ENCODE measurements around the gene SDF4.

SDF4 gene

GRCh38 chr1:1273512-1274298 is 41.9 kb upstream of the SDF4 start, which contains the start of gene UBE2J2 (continued):
- TF ChIP-seq ZNF654 (tag by site-specific recombination; IDR thresholded peaks at IDR 0.05; ENCODE audit: low read depth), result no peak
- TF ChIP-seq ZBTB20 (tag by site-specific recombination; IDR thresholded peaks at IDR 0.05), result peak; percentile 90
- TF ChIP-seq ZNF404 (tag by site-specific recombination; IDR thresholded peaks at IDR 0.05), result no peak
- no peak for TF ChIP-seq ZNF366 (tag by site-specific recombination; conservative IDR thresholded peaks at IDR 0.05)
- no peak for TF ChIP-seq KLF16 (tag by site-specific recombination; IDR thresholded peaks at IDR 0.05)
- no peak for TF ChIP-seq KLF7 (tag by site-specific recombination; IDR thresholded peaks at IDR 0.05; ENCODE audit: borderline replicate concordance)
- TF ChIP-seq ZNF16 (tag by site-specific recombination; IDR thresholded peaks at IDR 0.05; ENCODE audit: low read depth), result no peak
- TF ChIP-seq ZXDB (tag by site-specific recombination; IDR thresholded peaks at IDR 0.05), result peak; percentile 76
- TF ChIP-seq ZNF2 (tag by site-specific recombination; IDR thresholded peaks at IDR 0.05), result no peak
- no peak for TF ChIP-seq ZNF549 (tag by site-specific recombination; IDR thresholded peaks at IDR 0.05)
- no peak for TF ChIP-seq MZF1 (tag by site-specific recombination; IDR thresholded peaks at IDR 0.05; ENCODE audit: borderline replicate concordance)
- TF ChIP-seq, protein P1, sequence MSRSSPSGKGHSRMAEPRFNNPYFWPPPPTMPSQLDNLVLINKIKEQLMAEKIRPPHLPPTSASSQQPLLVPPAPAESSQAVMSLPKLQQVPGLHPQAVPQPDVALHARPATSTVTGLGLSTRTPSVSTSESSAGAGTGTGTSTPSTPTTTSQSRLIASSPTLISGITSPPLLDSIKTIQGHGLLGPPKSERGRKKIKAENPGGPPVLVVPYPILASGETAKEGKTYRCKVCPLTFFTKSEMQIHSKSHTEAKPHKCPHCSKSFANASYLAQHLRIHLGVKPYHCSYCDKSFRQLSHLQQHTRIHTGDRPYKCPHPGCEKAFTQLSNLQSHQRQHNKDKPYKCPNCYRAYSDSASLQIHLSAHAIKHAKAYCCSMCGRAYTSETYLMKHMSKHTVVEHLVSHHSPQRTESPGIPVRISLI (tag by site-specific recombination; IDR thresholded peaks at IDR 0.05), result no peak
- TF ChIP-seq ZNF174 (tag by site-specific recombination; IDR thresholded peaks at IDR 0.05), result no peak
- TF ChIP-seq ZNF544 (tag by site-specific recombination; IDR thresholded peaks at IDR 0.05), result no peak
- TF ChIP-seq ZNF175 (tag by site-specific recombination; IDR thresholded peaks at IDR 0.05), result no peak
- peak; percentile 69; the same call in 1 of the 2 replicates for TF ChIP-seq ZEB2 (tag by site-specific recombination; IDR thresholded peaks at IDR 0.05)
- TF ChIP-seq, protein P2, sequence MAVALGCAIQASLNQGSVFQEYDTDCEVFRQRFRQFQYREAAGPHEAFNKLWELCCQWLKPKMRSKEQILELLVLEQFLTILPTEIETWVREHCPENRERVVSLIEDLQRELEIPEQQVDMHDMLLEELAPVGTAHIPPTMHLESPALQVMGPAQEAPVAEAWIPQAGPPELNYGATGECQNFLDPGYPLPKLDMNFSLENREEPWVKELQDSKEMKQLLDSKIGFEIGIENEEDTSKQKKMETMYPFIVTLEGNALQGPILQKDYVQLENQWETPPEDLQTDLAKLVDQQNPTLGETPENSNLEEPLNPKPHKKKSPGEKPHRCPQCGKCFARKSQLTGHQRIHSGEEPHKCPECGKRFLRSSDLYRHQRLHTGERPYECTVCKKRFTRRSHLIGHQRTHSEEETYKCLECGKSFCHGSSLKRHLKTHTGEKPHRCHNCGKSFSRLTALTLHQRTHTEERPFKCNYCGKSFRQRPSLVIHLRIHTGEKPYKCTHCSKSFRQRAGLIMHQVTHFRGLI (tag by site-specific recombination; IDR thresholded peaks at IDR 0.05), result peak; percentile 81
- TF ChIP-seq TCF7L2 (IDR thresholded peaks at IDR 0.05; ENCODE audit: borderline replicate concordance, low read depth, low read length), result no peak
- no peak for TF ChIP-seq ZNF23 (tag by site-specific recombination; IDR thresholded peaks at IDR 0.05; ENCODE audit: borderline replicate concordance)
- 0 out of 2 replicates have a peak, but pooled peaks have one; percentile 54 for TF ChIP-seq ZNF610 (tag by site-specific recombination; IDR thresholded peaks at IDR 0.05; ENCODE audit: borderline replicate concordance)
- no peak for TF ChIP-seq ZNF777 (tag by site-specific recombination; IDR thresholded peaks at IDR 0.05; ENCODE audit: borderline replicate concordance)
- TF ChIP-seq, protein P3, sequence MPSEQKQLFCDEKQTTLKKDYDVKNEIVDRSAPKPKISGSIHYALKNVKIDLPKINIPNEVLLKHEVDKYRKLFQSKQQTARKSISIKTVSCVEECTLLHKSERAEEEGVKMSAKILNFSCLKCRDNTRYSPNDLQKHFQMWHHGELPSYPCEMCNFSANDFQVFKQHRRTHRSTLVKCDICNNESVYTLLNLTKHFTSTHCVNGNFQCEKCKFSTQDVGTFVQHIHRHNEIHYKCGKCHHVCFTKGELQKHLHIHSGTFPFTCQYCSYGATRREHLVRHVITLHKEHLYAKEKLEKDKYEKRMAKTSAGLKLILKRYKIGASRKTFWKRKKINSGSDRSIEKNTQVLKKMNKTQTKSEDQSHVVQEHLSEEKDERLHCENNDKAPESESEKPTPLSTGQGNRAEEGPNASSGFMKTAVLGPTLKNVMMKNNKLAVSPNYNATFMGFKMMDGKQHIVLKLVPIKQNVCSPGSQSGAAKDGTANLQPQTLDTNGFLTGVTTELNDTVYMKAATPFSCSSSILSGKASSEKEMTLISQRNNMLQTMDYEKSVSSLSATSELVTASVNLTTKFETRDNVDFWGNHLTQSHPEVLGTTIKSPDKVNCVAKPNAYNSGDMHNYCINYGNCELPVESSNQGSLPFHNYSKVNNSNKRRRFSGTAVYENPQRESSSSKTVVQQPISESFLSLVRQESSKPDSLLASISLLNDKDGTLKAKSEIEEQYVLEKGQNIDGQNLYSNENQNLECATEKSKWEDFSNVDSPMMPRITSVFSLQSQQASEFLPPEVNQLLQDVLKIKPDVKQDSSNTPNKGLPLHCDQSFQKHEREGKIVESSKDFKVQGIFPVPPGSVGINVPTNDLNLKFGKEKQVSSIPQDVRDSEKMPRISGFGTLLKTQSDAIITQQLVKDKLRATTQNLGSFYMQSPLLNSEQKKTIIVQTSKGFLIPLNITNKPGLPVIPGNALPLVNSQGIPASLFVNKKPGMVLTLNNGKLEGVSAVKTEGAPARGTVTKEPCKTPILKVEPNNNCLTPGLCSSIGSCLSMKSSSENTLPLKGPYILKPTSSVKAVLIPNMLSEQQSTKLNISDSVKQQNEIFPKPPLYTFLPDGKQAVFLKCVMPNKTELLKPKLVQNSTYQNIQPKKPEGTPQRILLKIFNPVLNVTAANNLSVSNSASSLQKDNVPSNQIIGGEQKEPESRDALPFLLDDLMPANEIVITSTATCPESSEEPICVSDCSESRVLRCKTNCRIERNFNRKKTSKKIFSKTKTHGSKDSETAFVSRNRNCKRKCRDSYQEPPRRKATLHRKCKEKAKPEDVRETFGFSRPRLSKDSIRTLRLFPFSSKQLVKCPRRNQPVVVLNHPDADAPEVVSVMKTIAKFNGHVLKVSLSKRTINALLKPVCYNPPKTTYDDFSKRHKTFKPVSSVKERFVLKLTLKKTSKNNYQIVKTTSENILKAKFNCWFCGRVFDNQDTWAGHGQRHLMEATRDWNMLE (tag by site-specific recombination; conservative IDR thresholded peaks at IDR 0.05; ENCODE audit: low read depth), result peak; percentile 71; the same call in 1 of the 2 replicates
- TF ChIP-seq, protein P4, sequence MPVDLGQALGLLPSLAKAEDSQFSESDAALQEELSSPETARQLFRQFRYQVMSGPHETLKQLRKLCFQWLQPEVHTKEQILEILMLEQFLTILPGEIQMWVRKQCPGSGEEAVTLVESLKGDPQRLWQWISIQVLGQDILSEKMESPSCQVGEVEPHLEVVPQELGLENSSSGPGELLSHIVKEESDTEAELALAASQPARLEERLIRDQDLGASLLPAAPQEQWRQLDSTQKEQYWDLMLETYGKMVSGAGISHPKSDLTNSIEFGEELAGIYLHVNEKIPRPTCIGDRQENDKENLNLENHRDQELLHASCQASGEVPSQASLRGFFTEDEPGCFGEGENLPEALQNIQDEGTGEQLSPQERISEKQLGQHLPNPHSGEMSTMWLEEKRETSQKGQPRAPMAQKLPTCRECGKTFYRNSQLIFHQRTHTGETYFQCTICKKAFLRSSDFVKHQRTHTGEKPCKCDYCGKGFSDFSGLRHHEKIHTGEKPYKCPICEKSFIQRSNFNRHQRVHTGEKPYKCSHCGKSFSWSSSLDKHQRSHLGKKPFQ (tag by site-specific recombination; IDR thresholded peaks at IDR 0.05), result no peak
- peak; percentile 88 for TF ChIP-seq YY1 (tag by site-specific recombination; IDR thresholded peaks at IDR 0.05)
- no peak for TF ChIP-seq ZNF26 (tag by site-specific recombination; IDR thresholded peaks at IDR 0.05)
- 0 out of 2 replicates have a peak, but pooled peaks have one; percentile 19 for TF ChIP-seq ZNF629 (tag by site-specific recombination; IDR thresholded peaks at IDR 0.05)
- peak; percentile 72; the same call in 1 of the 2 replicates for TF ChIP-seq ZNF501 (tag by site-specific recombination; IDR thresholded peaks at IDR 0.05)
- no peak for TF ChIP-seq OSR2 (tag by site-specific recombination; IDR thresholded peaks at IDR 0.05)
